WERI-Rb-1 (cell line): Measurements from ENCODE around the gene SSBP3.
A peak's percentile ranks its signal among the peaks of the same experiment; 100 is the strongest.
"Not testable (repeated sequence)": the region's sequence is repeated elsewhere in the genome, so short reads cannot be mapped to it uniquely, and the experiment has no call there.

ENCODE experiments used
- DNase-seq: peaks from one replicate; pipeline ENCODE4 v3.0.0-alpha.2; 2020
- H3K27ac ChIP-seq: fragments of 250-450 bp; sonication (Bioruptor Pico); 2 replicates; pipeline ENCODE4 v1.5.1; 2020; ENCODE audit warnings: mild to moderate bottlenecking, moderate library complexity
- H3K27me3 ChIP-seq: fragments of 250-450 bp; sonication (Bioruptor Pico); 2 replicates; pipeline ENCODE4 v1.5.1; 2021; ENCODE audit warnings: mild to moderate bottlenecking, low read depth, moderate library complexity; ENCODE audit not compliant: insufficient read depth, severe bottlenecking
- H3K36me3 ChIP-seq: fragments of 250-450 bp; sonication (Bioruptor Pico); 2 replicates; pipeline ENCODE4 v1.5.1; 2020; ENCODE audit warnings: mild to moderate bottlenecking, moderate library complexity
- H3K4me3 ChIP-seq: 2 replicates; pipeline ENCODE4 v1.5.1; 2011; ENCODE audit warnings: low read depth, mild to moderate bottlenecking, control low read depth, low read length
- H3K9me3 ChIP-seq: fragments of 250-450 bp; sonication (Bioruptor Pico); 2 replicates; pipeline ENCODE4 v1.5.1; 2021; ENCODE audit warnings: mild to moderate bottlenecking, moderate library complexity; ENCODE audit not compliant: severe bottlenecking
- CTCF ChIP-seq: IDR thresholded peaks from 2 replicates; pipeline ENCODE4 v1.5.1; 2011; ENCODE audit warnings: low read depth, mild to moderate bottlenecking, control low read depth, inconsistent platforms, low read length

The SSBP3 gene

DNA sequence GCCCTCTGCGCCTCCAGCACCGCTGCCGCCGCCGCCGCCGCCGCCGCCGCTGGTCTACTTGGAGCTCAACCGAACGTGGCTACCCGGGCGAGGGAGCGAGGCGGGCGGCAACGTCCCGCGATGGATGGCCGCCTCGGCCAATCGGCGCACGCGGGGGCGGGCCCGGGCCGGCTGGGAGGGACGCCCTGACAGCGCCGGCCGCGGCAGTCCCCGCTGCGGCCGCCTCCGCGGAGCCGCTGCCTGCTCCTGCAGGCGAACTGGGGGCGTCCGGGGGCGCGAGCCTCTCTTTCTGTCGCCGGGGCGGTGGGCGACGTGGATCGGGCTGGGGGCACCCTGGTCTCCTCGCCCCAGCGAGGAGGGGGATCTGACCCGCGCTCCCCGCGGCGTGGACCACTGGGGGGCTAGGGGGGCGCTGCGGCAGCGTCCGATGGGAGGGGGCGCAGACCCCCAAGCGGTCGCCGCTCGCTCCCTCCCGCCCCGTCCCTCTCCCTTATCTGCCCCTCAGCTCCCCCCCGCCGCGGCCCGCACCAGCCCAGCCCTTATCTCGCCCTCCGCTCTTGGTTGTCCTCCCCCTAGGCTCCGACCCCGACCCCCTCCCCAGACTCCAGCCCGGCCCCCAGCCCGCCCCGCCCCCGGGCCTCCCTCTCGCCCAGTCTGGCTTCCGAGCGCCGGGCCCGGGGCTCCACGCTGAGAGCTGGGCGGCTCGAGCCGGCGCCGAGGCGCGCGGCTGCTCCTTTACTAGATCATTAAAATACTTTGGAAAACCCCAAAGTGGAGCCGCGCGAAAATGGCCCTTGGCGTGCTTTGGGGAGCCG lies at the start of gene SSBP3:
Gene SSBP3, minus strand, starts transcription at position 56 of the 815 bp plus-strand sequence.
- no peak for TF ChIP-seq CTCF

GRCh38 chr1:54453509-54453908 lies 47.3 kb upstream of the SSBP3 start:
- no peak for TF ChIP-seq CTCF
- DNase-seq: no peak

More for the DNA sequence above, at the start of gene SSBP3:
- Histone ChIP-seq H3K27ac (peak within 1 kb of the TSS; percentile 90), H3K36me3 (peaks cover 38% of the 10 kb centered on the region), H3K27me3 (no peaks in the 10 kb centered on the region), H3K9me3 (no peaks in the 10 kb centered on the region), H3K4me3 (peak within 1 kb of the TSS; percentile 79)
- DNase-seq: peak; percentile 92

GRCh38 chr1:54453022-54453421 lies 46.8 kb upstream of the SSBP3 start:
- DNase-seq: no peak

More at GRCh38 chr1:54453509-54453908, 47.3 kb upstream of the SSBP3 start:
- H3K36me3 ChIP-seq: no peaks in the 10 kb centered on the region
- H3K4me3 ChIP-seq: no peak overlapping the region
- H3K27me3 ChIP-seq: no peaks in the 10 kb centered on the region
- H3K27ac ChIP-seq: no peak overlapping the region
- H3K9me3 ChIP-seq: peaks cover 5% of the 10 kb centered on the region

GRCh38 chr1:54449431-54449830 lies 43.2 kb upstream of the SSBP3 start:
- not testable (repeated sequence) for H3K27ac ChIP-seq, DNase-seq, H3K9me3 ChIP-seq, H3K4me3 ChIP-seq, H3K36me3 ChIP-seq, H3K27me3 ChIP-seq

More at GRCh38 chr1:54453022-54453421, 46.8 kb upstream of the SSBP3 start:
- Histone ChIP-seq H3K9me3 (peaks cover 5% of the 10 kb centered on the region), H3K27me3 (no peaks in the 10 kb centered on the region), H3K27ac (no peak overlapping the region), H3K4me3 (no peak overlapping the region), H3K36me3 (no peaks in the 10 kb centered on the region)
- no peak for TF ChIP-seq CTCF

DNA sequence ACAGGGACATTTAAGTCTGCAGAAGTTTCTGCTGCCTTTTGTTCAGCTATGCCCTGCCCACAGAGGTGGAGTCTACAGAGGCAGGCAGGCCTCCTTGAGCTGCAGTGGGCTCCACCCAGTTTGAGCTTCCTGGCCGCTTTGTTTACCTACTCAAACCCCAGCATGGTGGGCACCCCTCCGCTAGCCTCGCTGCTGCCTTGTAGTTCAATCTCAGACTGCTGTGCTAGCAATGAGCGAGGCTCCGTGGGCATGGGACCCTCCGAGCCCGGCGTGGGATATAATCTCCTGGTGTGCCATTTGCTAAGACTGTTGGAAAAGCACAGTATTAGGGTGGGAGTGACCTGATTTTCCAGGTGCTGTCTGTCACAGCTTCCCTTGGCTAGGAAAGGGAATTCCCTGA lies 42.6 kb upstream of the SSBP3 start:
- not testable (repeated sequence) for H3K27ac ChIP-seq, H3K4me3 ChIP-seq, DNase-seq, H3K27me3 ChIP-seq, H3K9me3 ChIP-seq, H3K36me3 ChIP-seq

DNA sequence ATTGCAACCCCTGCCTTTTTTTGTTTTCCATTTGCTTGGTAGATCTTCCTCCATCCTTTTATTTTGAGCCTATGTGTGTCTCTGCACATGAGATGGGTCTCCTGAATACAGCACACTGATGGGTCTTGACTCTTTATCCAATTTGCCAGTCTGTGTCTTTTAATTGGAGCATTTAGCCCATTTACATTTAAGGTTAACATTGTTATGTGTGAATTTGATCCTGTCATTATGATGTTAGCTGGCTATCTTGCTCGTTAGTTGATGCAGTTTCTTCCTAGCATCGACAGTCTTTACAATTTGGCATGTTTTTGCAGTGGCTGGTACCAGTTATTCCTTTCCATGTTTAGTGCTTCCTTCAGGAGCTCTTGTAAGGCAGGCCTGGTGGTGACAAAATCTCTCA lies 40.9 kb upstream of the SSBP3 start:
- not testable (repeated sequence) for H3K27ac ChIP-seq, H3K36me3 ChIP-seq, DNase-seq, H3K4me3 ChIP-seq, H3K27me3 ChIP-seq, H3K9me3 ChIP-seq

GRCh38 chr1:54442185-54442584 lies 36.0 kb upstream of the SSBP3 start:
- Histone ChIP-seq H3K27ac (no peak overlapping the region), H3K36me3 (no peaks in the 10 kb centered on the region), H3K4me3 (no peak overlapping the region), H3K9me3 (no peaks in the 10 kb centered on the region), H3K27me3 (no peaks in the 10 kb centered on the region)
- no peak for TF ChIP-seq CTCF
- no peak for DNase-seq
